Motor neuron (in vitro differentiated cells): ENCODE measurements around the gene PRSS12. TPM values are rescaled to one million over a fixed set of nuclear protein-coding genes. Genes with fewer than 3 reads are reported as not detected.
"Not testable (repeated sequence)": the region's sequence is repeated elsewhere in the genome, so short reads cannot be mapped to it uniquely, and the experiment has no call there.

Experiments used
- ATAC-seq, 8 experiments: fragments of 200-7000 bp; cut with Tn5 transposase; replicated peaks in 6 of 8; 2 replicates each; pipeline ENCODE4 v1.8.0; 2021; ENCODE audit warnings: mild to moderate bottlenecking in 8 of 8, moderate library complexity in 8 of 8
- H3K27ac ChIP-seq, 2 donors: fragments of 250-450 bp; sonication (Bioruptor Pico); 2 replicates each; pipeline ENCODE4 v1.9.0; 2021; ENCODE audit warnings: antibody characterized with exemption in 2 of 2, mild to moderate bottlenecking in 2 of 2, moderate library complexity in 1 of 2
- H3K4me1 ChIP-seq, 2 donors: fragments of 250-450 bp; sonication (Bioruptor Pico); replicated peaks in 1 of 2; 2 replicates each; pipeline ENCODE4 v1.6.1; 2021; ENCODE audit warnings: antibody characterized with exemption in 2 of 2, mild to moderate bottlenecking in 2 of 2, moderate library complexity in 1 of 2
- H3K4me3 ChIP-seq, 5 donors: fragments of 250-450 bp; sonication (Bioruptor Pico); 2 replicates each; pipeline ENCODE4 v1.9.0; 2021; ENCODE audit warnings: antibody characterized with exemption in 5 of 5, mild to moderate bottlenecking in 5 of 5, moderate library complexity in 4 of 5
- WGBS, 10 experiments: fragments of 450-650 bp; shearing (Covaris generic); methylation state at CpG; one replicate each; pipeline ENCODE4 v1.0.0; 2022; 5-methylcytosine and 5-hydroxymethylcytosine counted together
- in situ Hi-C, 9 experiments: fragments of 400-800 bp; cut with MboI; loops; one replicate each; pipeline ENCODE4 v1.15.0; 2021; ENCODE audit warnings: low sequenced_read_pairs in 9 of 9, low pct_unique_long_range_greater_than_20kb in 2 of 9; ENCODE audit not compliant: unreplicated experiment in 9 of 9
- total RNA-seq, 8 experiments: library from RNA; unstranded; fragments of 300-600 nt; gene quantifications; 2 replicates each; pipeline versions ENCODE4 v1.2.3 to v1.2.4, GENCODE V29; 2022

The PRSS12 gene
- total RNA-seq, 8 experiments from 2014 or later: 1.9 to 1,684 (median 6.1) TPM

- no peak for ATAC-seq
- 83 to 100% (median 97%) methylated on average over 1 to 3 of the region's 3 CpGs; no CpG with 5 or more reads in 2 of the 10 experiments for WGBS, 10 experiments
- no peak overlapping the region for H3K4me3 ChIP-seq
- in situ Hi-C loops: no loop called here
- no peak overlapping the region for H3K27ac ChIP-seq
- peaks cover 5 to 7% of the 10 kb centered on the region in 2 donors for H3K4me1 ChIP-seq
These were observed 21.5 kb downstream of the PRSS12 start for GRCh38 chr4:118331352-118331751.

- in situ Hi-C loops: no loop called here
- no peaks in the 10 kb centered on the region for H3K4me1 ChIP-seq
- 77 to 100% (median 94%) methylated on average over 1 to 5 of the region's 5 CpGs; no CpG with 5 or more reads in 1 of the 10 experiments for WGBS, 10 experiments
These were observed 23.0 kb downstream of the PRSS12 start for GRCh38 chr4:118329849-118330248.

DNA sequence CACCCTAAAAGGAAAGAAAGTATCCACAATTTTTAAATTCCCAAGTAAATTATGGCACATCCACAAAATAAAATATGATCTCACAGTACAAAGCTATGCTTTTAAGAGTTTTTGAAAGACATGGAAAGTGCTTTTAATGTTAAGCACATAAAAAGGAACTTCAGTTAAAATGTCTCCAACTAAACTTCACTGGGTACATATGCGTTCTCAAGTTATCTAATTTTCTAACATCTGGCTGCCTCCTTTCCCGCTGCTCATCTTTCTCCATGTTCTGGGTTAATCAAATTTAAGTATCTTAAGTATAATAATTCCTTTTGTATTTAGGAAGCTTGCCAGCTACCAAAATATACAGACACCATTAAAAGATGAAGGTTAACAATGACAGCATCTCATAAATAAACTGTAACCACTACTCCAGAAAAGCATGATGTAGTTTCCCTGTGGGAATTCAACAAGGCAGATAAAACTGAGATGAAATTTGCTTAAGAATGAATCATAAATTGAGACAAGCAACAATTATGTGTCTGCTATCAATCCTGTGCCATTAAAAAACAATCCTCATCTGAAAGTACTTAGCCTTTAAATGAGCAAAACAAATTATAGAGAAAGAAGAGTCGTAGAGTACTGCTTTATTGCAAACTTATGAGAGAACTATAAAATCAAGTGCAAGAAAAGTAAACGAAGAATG, 25.1 kb downstream of the PRSS12 start:
- ATAC-seq: no peak
- in situ Hi-C loops: no loop called here
- 23 to 100% (median 76%) methylated on average over 1 to 4 of the region's 4 CpGs for WGBS, 10 experiments

More at GRCh38 chr4:118329849-118330248, 23.0 kb downstream of the PRSS12 start:
- Histone ChIP-seq H3K4me3 (no peak overlapping the region), H3K27ac (no peak overlapping the region)
- ATAC-seq: no peak

DNA sequence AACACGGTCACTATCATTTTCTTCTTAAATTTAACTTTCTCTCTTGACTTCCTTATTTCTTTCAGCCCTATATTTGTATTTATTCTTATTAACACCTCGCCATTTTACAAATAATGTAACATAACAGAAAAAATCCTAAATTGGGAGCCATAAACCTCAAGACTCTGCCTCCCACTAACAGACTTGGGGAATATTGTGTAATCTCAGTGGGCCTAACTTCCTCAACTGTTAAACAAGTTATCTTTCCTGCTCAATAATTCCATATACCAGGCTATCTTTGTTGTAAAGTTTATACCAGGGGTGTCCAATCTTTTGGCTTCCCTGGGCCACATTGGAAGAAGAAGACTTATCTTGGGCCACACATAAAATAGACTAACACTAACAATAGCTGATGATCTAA, 26.2 kb downstream of the PRSS12 start:
- Histone ChIP-seq H3K4me3 (no peak overlapping the region), H3K4me1 (no peaks in the 10 kb centered on the region), H3K27ac (no peak overlapping the region)
- ATAC-seq: no peak
- in situ Hi-C loops: no loop called here
- WGBS, 10 experiments: 44 to 100% (median 92%) methylated on average over 1 to 2 of the region's 2 CpGs; no CpG with 5 or more reads in 1 of the 10 experiments

More for the DNA sequence above, 25.1 kb downstream of the PRSS12 start:
- H3K27ac ChIP-seq: no peak overlapping the region
- no peaks in the 10 kb centered on the region for H3K4me1 ChIP-seq
- no peak overlapping the region for H3K4me3 ChIP-seq

DNA sequence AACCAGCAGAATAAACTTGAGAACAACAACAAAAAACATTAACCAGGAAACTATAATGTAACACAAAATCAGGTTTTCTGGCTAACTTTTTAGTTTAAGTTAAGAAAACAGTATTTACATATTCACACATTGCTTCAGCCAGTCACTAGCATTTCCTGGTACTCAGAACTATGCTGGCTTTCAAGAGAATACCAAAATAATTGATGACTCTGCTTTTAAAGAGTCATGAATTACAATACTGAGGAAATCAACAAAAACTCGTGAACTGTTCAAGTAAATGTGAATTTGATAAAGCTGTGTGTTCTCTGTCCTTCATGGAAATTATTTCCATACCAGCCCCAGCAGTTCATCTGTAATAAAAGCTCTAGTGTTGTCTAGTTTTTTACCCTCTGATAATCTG, 27.4 kb downstream of the PRSS12 start:
- no peak overlapping the region for H3K27ac ChIP-seq
- H3K4me1 ChIP-seq: no peaks in the 10 kb centered on the region
- H3K4me3 ChIP-seq: no peak overlapping the region
- 0 to 40% (median 12%) methylated on average over 1 of the region's 1 CpG; no CpG with 5 or more reads in 4 of the 10 experiments for WGBS, 10 experiments
- ATAC-seq: peak in 7 of 8 experiments; percentile 32 to 89 (median 42)
- in situ Hi-C loops: no loop called here

- no peak overlapping the region for H3K4me3 ChIP-seq
- no peaks in the 10 kb centered on the region for H3K4me1 ChIP-seq
- WGBS, 10 experiments: 51 to 92% (median 82%) methylated on average over 1 to 5 of the region's 5 CpGs
- in situ Hi-C loops: no loop called here
- no peak for ATAC-seq
- no peak overlapping the region for H3K27ac ChIP-seq
These were observed 29.8 kb downstream of the PRSS12 start for GRCh38 chr4:118322831-118323502.

GRCh38 chr4:118318931-118319330, 33.9 kb downstream of the PRSS12 start:
- Histone ChIP-seq H3K4me1 (no peaks in the 10 kb centered on the region), H3K4me3 (no peak overlapping the region), H3K27ac (no peak overlapping the region)
- no peak for ATAC-seq
- WGBS, 10 experiments: 60 to 100% (median 89%) methylated on average over 1 of the region's 1 CpG; no CpG with 5 or more reads in 3 of the 10 experiments
- in situ Hi-C loops: no loop called here

DNA sequence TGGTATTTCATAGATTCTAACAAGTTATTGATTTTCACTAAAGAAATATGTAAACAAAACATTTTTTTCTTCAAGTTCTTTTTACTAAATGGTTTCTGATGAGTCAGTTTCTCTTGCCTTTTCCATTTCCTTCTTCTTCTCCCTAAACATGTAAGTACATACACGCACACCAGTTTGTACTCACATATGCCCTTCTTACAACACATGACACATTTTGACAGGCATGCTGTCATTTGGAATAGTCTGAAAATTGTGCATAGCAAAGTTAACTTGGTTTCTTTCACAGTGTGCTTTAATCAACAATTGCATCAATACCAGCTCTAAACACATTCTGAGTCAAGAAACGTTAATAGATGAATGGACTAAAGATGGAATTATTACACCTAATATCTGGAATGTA, 35.1 kb downstream of the PRSS12 start:
- ATAC-seq: no peak
- Histone ChIP-seq H3K27ac (no peak overlapping the region), H3K4me1 (no peaks in the 10 kb centered on the region), H3K4me3 (no peak overlapping the region)
- in situ Hi-C loops: no loop called here
- WGBS, 10 experiments: 71 to 100% (median 92%) methylated on average over 1 to 2 of the region's 2 CpGs; no CpG with 5 or more reads in 2 of the 10 experiments

DNA sequence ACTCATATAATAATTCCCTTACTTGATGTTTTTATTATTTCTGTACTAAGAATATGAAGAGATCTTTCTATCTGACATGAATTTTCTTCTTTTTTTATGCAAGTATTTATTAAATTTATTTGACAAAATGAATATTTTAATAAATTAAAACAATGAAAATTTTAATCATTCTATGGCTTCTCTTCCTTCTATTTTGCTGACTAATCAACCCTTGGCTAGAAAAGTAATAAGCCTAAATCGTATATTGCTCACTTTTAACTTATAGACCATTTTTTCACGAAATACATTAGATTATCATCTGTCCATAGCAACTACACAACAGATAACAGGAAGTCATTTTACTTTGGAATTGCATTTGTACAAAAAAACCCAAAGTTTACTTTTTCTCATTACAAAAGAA, 38.6 kb downstream of the PRSS12 start:
- no peaks in the 10 kb centered on the region for H3K4me1 ChIP-seq
- H3K27ac ChIP-seq: no peak overlapping the region
- H3K4me3 ChIP-seq: no peak overlapping the region
- WGBS, 10 experiments: 87 to 100% (median 95%) methylated on average over 1 to 2 of the region's 2 CpGs
- in situ Hi-C loops: no loop called here
- no peak for ATAC-seq

DNA sequence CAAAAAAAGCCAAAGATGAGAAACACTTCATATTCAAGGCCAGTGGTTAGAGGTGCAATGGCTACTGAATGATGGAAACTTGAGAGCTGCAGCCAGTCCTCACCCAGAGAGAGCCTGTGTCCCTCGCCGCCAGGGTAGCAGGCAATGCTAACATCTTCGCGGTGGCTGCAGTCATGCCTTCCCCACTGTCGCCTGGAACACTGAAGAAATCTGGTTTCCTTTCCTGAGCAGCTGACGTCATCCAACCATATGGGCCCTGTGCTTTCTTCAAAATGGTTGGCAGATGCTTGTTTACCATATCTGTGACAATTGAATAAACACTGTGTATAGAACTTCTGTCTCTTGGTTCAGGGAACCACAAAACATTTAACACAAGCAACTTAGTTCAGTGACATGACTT, 39.7 kb downstream of the PRSS12 start:
- ATAC-seq: peak in 5 of 8 experiments; percentile 42 to 82 (median 53)
- Histone ChIP-seq H3K4me1 (peaks cover under 1 to 3% of the 10 kb centered on the region in 2 donors), H3K27ac (no peak overlapping the region), H3K4me3 (no peak overlapping the region)
- in situ Hi-C loops: no loop called here
- WGBS, 10 experiments: 39 to 91% (median 88%) methylated on average over 1 to 6 of the region's 6 CpGs; no CpG with 5 or more reads in 3 of the 10 experiments

DNA sequence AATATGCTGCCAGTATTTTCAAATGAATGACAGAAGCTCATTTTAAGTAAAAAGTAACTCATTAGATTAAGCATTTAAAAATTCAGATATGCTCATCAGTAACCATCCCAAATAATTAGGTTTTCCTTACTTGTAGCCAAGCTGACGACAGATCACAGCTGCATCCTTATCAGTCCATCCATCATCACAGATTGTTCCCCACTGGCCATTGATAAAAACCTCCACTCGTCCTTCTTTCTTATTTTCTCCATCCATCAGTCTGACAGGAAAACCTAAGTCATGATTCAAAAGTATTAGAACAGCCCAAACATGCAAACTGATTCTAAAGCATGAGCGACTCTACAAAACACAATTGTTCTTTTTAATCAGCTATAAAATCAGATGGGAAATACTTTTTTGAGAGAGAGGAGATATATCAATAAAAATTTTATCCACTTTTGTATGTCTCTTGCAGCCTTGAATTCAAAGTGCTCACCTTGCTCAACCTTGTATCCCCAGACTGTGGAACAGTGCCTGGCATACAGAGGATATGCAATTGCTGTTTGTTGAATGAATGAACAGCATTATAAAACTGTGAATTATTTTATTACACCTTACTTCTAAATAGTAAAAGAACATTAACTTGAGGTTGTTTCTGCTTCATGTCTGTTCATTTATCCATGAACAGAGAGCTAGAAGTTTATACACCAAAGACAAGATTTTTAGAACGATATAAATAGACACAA, 44.3 kb downstream of the PRSS12 start:
- H3K4me1 ChIP-seq: peaks cover 7 to 11% of the 10 kb centered on the region in 2 donors
- no peak for ATAC-seq
- WGBS, 10 experiments: 48 to 100% (median 69%) methylated on average over 2 to 4 of the region's 4 CpGs
- H3K27ac ChIP-seq: no peak overlapping the region
- no peak overlapping the region for H3K4me3 ChIP-seq
- in situ Hi-C loops: no loop called here

- peak; percentile 38 to 98 (median 96) for ATAC-seq
These were observed 45.2 kb downstream of the PRSS12 start for GRCh38 chr4:118307643-118308042.

DNA sequence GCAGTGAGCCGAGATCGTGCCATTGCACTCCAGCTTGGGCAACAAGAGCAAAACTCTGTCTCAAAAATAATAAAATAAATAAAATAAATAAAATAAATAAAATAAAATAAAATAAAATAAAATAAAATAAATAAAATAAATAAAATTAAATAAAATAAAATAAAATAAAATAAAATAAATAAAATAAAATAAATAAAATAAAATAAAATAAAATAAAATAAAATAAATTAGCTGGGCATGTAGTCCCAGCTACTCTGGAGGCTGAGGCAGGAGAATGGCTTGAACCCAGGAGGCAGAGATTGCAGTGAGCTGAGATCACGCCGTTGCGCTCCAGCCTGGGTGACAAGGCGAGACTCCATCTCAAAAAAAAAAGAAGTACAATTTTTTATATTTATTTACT, 53.2 kb downstream of the PRSS12 start:
- WGBS, 10 experiments: 90 to 100% (median 99%) methylated on average over 2 to 6 of the region's 6 CpGs; no CpG with 5 or more reads in 2 of the 10 experiments
- ATAC-seq, H3K4me1 ChIP-seq, H3K27ac ChIP-seq, H3K4me3 ChIP-seq, in situ Hi-C loops: not testable (repeated sequence)

More at GRCh38 chr4:118307643-118308042, 45.2 kb downstream of the PRSS12 start:
- Histone ChIP-seq H3K27ac (peak overlapping the region in 1 of 2 donors; percentile 41), H3K4me1 (peaks cover 7 to 11% of the 10 kb centered on the region in 2 donors), H3K4me3 (no peak overlapping the region)
- 18 to 86% (median 51%) methylated on average over 1 to 2 of the region's 2 CpGs; no CpG with 5 or more reads in 1 of the 10 experiments for WGBS, 10 experiments
- in situ Hi-C loops: no loop called here
